Measurements from ENCODE around the gene LPGAT1.

DNA sequence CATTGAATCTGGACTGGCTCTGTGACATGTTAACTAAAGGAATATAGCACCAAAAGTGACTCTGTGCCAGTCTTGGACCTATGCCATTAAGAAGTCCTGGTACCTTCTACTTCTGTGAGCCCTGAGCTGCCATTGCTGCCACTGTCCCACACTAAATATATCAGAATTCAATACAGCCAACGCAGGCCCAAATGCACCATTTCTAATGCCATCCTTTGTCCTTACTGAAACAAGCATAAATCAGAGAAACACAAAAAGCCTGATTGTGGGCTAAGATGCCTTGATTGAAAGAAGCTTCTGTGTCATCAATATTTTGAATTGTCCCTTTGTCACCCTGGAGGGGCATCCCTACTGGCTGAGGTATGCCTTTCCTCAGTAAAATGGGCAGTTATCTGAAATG is 88.3 kb downstream of the LPGAT1 start:
- TF ChIP-seq POLR2A (IDR thresholded peaks at IDR 0.05; ENCODE audit: low read depth, low read length) (no peak), PAX5 (IDR thresholded peaks at IDR 0.05; ENCODE audit: insufficient read depth, low read length, severe bottlenecking) (no peak), POLR2AphosphoS5 (IDR thresholded peaks at IDR 0.05; ENCODE audit: low read depth, low read length) (no peak), TAF1 (IDR thresholded peaks at IDR 0.05; ENCODE audit: low read depth, low read length) (no peak)

Measured in GM12891 (cell line).